ENCODE results near the gene TMEM178B.
"Not testable (repeated sequence)": the region's sequence is repeated elsewhere in the genome, so short reads cannot be mapped to it uniquely, and the experiment has no call there.

Gene TMEM178B

DNA sequence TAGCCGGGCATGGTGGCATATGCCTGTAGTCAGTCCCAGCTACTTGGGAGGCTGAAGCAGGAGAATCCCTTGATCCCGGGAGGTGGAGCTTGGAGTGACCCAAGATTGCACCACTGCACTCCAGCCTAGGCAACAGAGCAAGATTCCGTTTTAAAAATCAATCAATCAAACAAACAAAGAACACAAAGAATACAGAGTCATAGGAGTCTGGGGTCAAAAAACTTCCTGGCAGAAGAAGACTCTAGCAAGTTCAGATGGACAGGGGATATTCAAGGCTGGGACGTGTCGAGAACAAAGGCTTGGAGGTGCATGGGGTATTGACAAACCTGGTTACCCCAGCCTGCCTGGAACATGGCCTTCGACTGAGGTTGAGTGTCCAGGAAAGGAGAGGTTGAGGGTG is 248.5 kb downstream of the TMEM178B start:
- intact Hi-C loops (cut with DNase I; ENCODE audit: low total_unique reads): no loop called here
- TF ChIP-seq, protein P1, sequence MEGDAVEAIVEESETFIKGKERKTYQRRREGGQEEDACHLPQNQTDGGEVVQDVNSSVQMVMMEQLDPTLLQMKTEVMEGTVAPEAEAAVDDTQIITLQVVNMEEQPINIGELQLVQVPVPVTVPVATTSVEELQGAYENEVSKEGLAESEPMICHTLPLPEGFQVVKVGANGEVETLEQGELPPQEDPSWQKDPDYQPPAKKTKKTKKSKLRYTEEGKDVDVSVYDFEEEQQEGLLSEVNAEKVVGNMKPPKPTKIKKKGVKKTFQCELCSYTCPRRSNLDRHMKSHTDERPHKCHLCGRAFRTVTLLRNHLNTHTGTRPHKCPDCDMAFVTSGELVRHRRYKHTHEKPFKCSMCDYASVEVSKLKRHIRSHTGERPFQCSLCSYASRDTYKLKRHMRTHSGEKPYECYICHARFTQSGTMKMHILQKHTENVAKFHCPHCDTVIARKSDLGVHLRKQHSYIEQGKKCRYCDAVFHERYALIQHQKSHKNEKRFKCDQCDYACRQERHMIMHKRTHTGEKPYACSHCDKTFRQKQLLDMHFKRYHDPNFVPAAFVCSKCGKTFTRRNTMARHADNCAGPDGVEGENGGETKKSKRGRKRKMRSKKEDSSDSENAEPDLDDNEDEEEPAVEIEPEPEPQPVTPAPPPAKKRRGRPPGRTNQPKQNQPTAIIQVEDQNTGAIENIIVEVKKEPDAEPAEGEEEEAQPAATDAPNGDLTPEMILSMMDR (IDR thresholded peaks at IDR 0.05): no peak
- H3K27me3 ChIP-seq: no peaks in the 10 kb centered on the region

DNA sequence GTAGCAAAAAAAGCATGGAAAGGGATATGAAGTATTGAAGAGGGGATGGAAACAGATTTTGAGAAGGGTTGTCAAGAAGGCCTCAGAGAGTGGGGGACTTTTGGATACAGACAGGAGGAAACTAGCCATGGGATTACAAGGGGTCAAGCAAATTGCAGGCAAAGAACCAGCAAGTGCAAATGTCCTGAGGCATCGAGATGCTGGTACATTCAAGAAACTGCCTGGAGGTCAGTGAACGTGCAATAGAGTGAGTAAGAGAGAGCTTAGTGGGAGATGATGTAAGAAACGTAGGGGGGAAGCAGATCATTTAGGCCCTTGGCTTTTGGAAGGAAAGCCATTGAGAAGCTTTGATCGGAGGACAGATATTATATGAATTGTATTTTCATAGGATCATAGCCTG is 250.0 kb downstream of the TMEM178B start:
- Histone ChIP-seq H3K4me3 (no peak overlapping the region), H3K9me3 (no peaks in the 10 kb centered on the region), H3K36me3 (no peaks in the 10 kb centered on the region), H3K4me1 (no peaks in the 10 kb centered on the region), H3K27me3 (no peaks in the 10 kb centered on the region), H3K27ac (no peak overlapping the region)
- intact Hi-C loops (cut with DNase I; ENCODE audit: low total_unique reads): no loop called here
- TF ChIP-seq, protein P1 (IDR thresholded peaks at IDR 0.05): no peak
- no peak for DNase-seq

More for the DNA sequence above, 248.5 kb downstream of the TMEM178B start:
- H3K4me3 ChIP-seq: no peak overlapping the region
- H3K27ac ChIP-seq: no peak overlapping the region
- H3K9me3 ChIP-seq: no peaks in the 10 kb centered on the region
- H3K4me1 ChIP-seq: no peaks in the 10 kb centered on the region
- no peak for DNase-seq
- no peaks in the 10 kb centered on the region for H3K36me3 ChIP-seq

DNA sequence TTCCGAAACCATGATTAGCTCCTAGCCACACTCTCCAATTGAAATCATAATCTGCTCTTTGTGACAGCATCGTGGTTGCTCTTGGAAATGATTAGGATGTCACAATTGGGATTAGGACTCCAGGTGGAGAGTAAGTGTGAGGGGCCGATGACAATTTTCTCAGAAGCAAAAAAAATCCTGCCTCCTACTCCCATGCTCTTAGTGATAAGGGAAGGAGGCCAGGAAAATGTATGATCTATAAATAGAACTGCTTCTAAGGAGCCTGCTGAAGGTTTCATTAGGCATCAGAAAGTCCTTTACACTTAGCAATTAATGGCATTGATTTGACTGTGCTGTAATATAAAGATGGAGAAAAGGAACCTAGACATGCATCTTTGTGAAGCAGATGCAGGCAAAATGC is 251.0 kb downstream of the TMEM178B start:
- Histone ChIP-seq H3K4me1 (no peaks in the 10 kb centered on the region), H3K27ac (no peak overlapping the region), H3K27me3 (no peaks in the 10 kb centered on the region), H3K9me3 (no peaks in the 10 kb centered on the region), H3K4me3 (no peak overlapping the region), H3K36me3 (no peaks in the 10 kb centered on the region)
- no peak for DNase-seq
- intact Hi-C loops (cut with DNase I; ENCODE audit: low total_unique reads): no loop called here
- TF ChIP-seq, protein P1 (IDR thresholded peaks at IDR 0.05): no peak

DNA sequence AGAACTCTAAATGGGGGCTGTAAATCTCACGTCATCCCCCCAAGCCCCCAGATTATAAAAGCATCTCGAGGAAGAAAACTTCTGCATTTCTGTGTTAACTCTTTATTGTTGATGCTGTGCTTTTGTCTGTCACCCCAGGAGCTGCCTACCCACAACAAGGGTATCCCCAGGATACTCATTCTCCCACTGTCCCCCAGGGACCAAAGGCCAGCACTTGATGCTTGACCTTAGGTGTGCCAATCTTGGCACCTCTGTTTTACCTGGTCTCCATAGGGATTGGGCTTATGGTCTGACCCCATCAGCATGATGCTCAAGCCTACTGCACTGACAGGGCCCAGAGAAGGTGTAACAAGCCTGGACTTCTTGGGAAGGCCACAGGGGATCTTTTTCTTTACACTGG is 251.4 kb downstream of the TMEM178B start:
- DNase-seq: no peak
- Histone ChIP-seq H3K4me1 (no peaks in the 10 kb centered on the region), H3K9me3 (no peaks in the 10 kb centered on the region), H3K36me3 (no peaks in the 10 kb centered on the region), H3K27ac (no peak overlapping the region), H3K27me3 (no peaks in the 10 kb centered on the region), H3K4me3 (no peak overlapping the region)
- intact Hi-C loops (cut with DNase I; ENCODE audit: low total_unique reads): no loop called here
- TF ChIP-seq, protein P1 (IDR thresholded peaks at IDR 0.05): no peak

DNA sequence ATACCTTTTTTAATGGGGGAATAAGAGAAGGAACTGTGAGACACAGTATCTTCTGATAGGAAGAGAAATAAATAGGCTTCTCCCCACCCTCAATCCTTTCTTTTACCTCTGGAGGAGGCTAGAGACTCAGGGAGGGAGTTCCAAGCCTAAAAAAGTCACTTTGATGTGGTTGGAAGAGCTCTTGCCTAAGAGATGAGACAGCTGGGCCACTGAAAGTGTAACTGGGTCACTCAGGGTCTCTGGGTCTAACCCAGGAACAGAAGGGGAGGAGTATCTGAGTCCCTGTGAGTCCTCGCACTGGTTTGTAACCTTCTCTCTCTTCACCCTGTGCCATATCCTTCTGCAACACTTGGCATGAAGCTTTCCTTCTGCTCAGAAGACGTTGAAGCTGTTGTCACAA is 254.4 kb downstream of the TMEM178B start:
- no peak for DNase-seq
- TF ChIP-seq, protein P1 (IDR thresholded peaks at IDR 0.05): no peak
- Histone ChIP-seq H3K4me3 (no peak overlapping the region), H3K36me3 (no peaks in the 10 kb centered on the region), H3K9me3 (no peaks in the 10 kb centered on the region), H3K27me3 (no peaks in the 10 kb centered on the region), H3K27ac (no peak overlapping the region), H3K4me1 (no peaks in the 10 kb centered on the region)
- intact Hi-C loops (cut with DNase I; ENCODE audit: low total_unique reads): no loop called here

DNA sequence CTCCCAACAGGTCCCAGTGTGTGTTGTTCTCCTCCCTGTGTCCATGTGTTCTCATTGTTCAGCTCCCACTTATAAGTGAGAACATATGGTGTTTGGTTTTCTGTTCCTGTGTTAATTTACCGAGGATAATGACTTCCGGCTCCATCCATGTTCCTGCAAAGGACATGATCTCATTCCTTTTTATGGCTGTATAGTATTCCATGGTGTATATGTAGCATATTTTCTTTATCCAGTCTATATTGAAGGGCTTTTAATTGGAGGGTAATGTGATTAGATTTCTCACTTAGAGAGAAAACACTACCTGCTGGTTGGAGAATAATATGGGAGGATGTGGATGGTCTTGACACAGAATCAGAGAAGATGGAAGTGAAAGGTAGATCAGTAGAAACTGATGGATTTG is 256.4 kb downstream of the TMEM178B start:
- H3K4me1 ChIP-seq; intact Hi-C loops (cut with DNase I; ENCODE audit: low total_unique reads); H3K36me3 ChIP-seq; DNase-seq; H3K9me3 ChIP-seq; H3K27ac ChIP-seq; H3K4me3 ChIP-seq; H3K27me3 ChIP-seq: not testable (repeated sequence)
